ENCODE data around the gene ZCCHC17.
"Not testable (repeated sequence)": the region's sequence is repeated elsewhere in the genome, so short reads cannot be mapped to it uniquely, and the experiment has no call there.

ZCCHC17 gene

GRCh38 chr1:31296486-31297276 lies at the start of gene ZCCHC17, which contains the start of gene SNRNP40:
Gene ZCCHC17 (plus strand): TSS chr1:31297032. CDS start chr1:31310099, 13,067 bp downstream.
Gene SNRNP40 (minus strand): TSS chr1:31296788. CDS start chr1:31296751, 37 bp downstream.
- peak; percentile 90 to 93 for DNase-seq

- no peak for DNase-seq
Measured at GRCh38 chr1:31248276-31248675, 48.6 kb upstream of the ZCCHC17 start.

- no peak for DNase-seq
Measured at GRCh38 chr1:31249854-31250253, 47.0 kb upstream of the ZCCHC17 start.

GRCh38 chr1:31257213-31257612 lies 39.6 kb upstream of the ZCCHC17 start:
- DNase-seq, result no peak

GRCh38 chr1:31258581-31258980 lies 38.3 kb upstream of the ZCCHC17 start:
- DNase-seq, result no peak

GRCh38 chr1:31259746-31260145 lies 37.1 kb upstream of the ZCCHC17 start:
- DNase-seq, result no peak

GRCh38 chr1:31261916-31262315 lies 34.9 kb upstream of the ZCCHC17 start:
- DNase-seq, result no peak

- DNase-seq, result not testable (repeated sequence)
Measured at GRCh38 chr1:31262393-31262792, 34.4 kb upstream of the ZCCHC17 start.

- DNase-seq, result no peak
Measured at GRCh38 chr1:31263408-31263807, 33.4 kb upstream of the ZCCHC17 start.

- no peak for DNase-seq
Measured at GRCh38 chr1:31264790-31265386, 31.9 kb upstream of the ZCCHC17 start.

GRCh38 chr1:31266547-31266946 lies 30.3 kb upstream of the ZCCHC17 start:
- no peak for DNase-seq

GRCh38 chr1:31272369-31272768 lies 24.5 kb upstream of the ZCCHC17 start:
- DNase-seq, result no peak

- no peak for DNase-seq
Measured at GRCh38 chr1:31273619-31274018, 23.2 kb upstream of the ZCCHC17 start.

- DNase-seq, result not testable (repeated sequence)
Measured at GRCh38 chr1:31282426-31282825, 14.4 kb upstream of the ZCCHC17 start.

GRCh38 chr1:31287791-31288190 lies 9.0 kb upstream of the ZCCHC17 start:
- DNase-seq, result not testable (repeated sequence)

GRCh38 chr1:31289021-31289420 lies 7.8 kb upstream of the ZCCHC17 start:
- DNase-seq, result no peak

- DNase-seq, result no peak
Measured at GRCh38 chr1:31295874-31296485, 852 bp upstream of the ZCCHC17 start.

- peak in 1 of 2 experiments; percentile 29 for DNase-seq
Measured at GRCh38 chr1:31297277-31298247, 730 bp downstream of the ZCCHC17 start.

- no peak for DNase-seq
Measured at GRCh38 chr1:31299365-31299764, 2.5 kb downstream of the ZCCHC17 start.

GRCh38 chr1:31300193-31300592 lies 3.4 kb downstream of the ZCCHC17 start:
- DNase-seq, result no peak

GRCh38 chr1:31302709-31303441 lies 6.0 kb downstream of the ZCCHC17 start:
- DNase-seq, result no peak

- DNase-seq, result no peak
Measured at GRCh38 chr1:31306278-31306677, 9.4 kb downstream of the ZCCHC17 start.

Data from activated T-cell treated with anti-CD3 and anti-CD28 coated beads, Interleukin-2, amount 50 U/mL, for 48 hours (primary cell).